Lower leg skin (tissue), 3 donors: Measurements from ENCODE around the gene FASTKD3.

Experiments used
- POLR2A ChIP-seq, 2 donors: fragments of 450-650 bp; IDR thresholded peaks; one replicate each; pipeline ENCODE4 v1.6.1; 2016 to 2017; ENCODE audit warnings: antibody characterized with exemption in 2 of 2, mild to moderate bottlenecking in 1 of 2, moderate library complexity in 1 of 2
- TF ChIP-seq, protein P1 (sequence below), 3 donors: fragments of 450-650 bp; IDR thresholded peaks; one replicate each; pipeline ENCODE4 v1.5.1; 2016; ENCODE audit warnings: antibody characterized with exemption in 3 of 3, mild to moderate bottlenecking in 3 of 3, moderate library complexity in 2 of 3

DNA sequence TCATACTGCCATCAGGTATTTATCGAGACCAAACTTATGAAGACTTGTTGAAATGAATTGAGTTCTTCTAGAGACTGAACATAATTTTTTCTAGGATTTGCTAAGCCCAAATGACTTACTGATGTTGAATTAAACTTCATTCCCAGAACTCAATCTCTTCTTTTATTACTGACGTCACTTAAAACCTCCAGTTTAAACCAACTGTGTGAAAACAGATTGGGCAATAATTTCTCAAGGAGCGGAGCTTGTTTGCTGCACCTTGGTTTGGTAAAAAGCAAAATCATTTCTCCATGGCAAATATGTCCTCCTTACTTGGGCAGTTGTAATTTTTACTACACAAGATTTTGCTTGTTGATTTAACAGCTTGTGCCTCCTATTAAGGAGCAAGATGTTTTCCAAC, 55.3 kb downstream of the FASTKD3 start:
- TF ChIP-seq, protein P1, sequence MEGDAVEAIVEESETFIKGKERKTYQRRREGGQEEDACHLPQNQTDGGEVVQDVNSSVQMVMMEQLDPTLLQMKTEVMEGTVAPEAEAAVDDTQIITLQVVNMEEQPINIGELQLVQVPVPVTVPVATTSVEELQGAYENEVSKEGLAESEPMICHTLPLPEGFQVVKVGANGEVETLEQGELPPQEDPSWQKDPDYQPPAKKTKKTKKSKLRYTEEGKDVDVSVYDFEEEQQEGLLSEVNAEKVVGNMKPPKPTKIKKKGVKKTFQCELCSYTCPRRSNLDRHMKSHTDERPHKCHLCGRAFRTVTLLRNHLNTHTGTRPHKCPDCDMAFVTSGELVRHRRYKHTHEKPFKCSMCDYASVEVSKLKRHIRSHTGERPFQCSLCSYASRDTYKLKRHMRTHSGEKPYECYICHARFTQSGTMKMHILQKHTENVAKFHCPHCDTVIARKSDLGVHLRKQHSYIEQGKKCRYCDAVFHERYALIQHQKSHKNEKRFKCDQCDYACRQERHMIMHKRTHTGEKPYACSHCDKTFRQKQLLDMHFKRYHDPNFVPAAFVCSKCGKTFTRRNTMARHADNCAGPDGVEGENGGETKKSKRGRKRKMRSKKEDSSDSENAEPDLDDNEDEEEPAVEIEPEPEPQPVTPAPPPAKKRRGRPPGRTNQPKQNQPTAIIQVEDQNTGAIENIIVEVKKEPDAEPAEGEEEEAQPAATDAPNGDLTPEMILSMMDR (IDR thresholded peaks at IDR 0.05), result no peak
- no peak for TF ChIP-seq POLR2A (IDR thresholded peaks at IDR 0.05)
